NCI-H1417 (cell line): ENCODE measurements around the gene SEMA3A.
A peak's percentile ranks its signal among the peaks of the same experiment; 100 is the strongest.

ENCODE experiments used
- DNase-seq, 3 experiments: peaks; one replicate each; lab custom pipeline; 2025; lab: John Stamatoyannopoulos, UW

SEMA3A gene

GRCh38 chr7:83931968-83932367, 262.6 kb downstream of the SEMA3A start:
- no peak for DNase-seq

GRCh38 chr7:83930262-83930661, 264.3 kb downstream of the SEMA3A start:
- no peak for DNase-seq

- no peak for DNase-seq
Observed at GRCh38 chr7:83925860-83926259, 268.7 kb downstream of the SEMA3A start.

- DNase-seq, result peak; percentile 49 to 85 (median 52)
Observed at GRCh38 chr7:83921941-83922607, 272.5 kb downstream of the SEMA3A start.

- no peak for DNase-seq
Observed at GRCh38 chr7:83921271-83921940, 273.2 kb downstream of the SEMA3A start.

GRCh38 chr7:83918142-83918541, 276.4 kb downstream of the SEMA3A start:
- no peak for DNase-seq

- no peak for DNase-seq
Observed at GRCh38 chr7:83913174-83913573, 281.4 kb downstream of the SEMA3A start.

- peak in 1 of 3 experiments; percentile 15 for DNase-seq
Observed at GRCh38 chr7:83908526-83908925, 286.1 kb downstream of the SEMA3A start.
